Pancreas (tissue), 10 donors: Measurements from ENCODE around the gene ACYP1. TPM values are rescaled to one million over a fixed set of nuclear protein-coding genes. Genes with fewer than 3 reads are reported as not detected.

Experiments used
- ATAC-seq, 4 donors: fragments of 200-7000 bp; cut with Tn5 transposase; one replicate each; pipeline versions ENCODE4 v1.8.0 to v1.9.1; 2020; ENCODE audit warnings: mild to moderate bottlenecking in 4 of 4, moderate library complexity in 4 of 4
- DNase-seq, 6 donors: peaks; one replicate each; pipeline ENCODE4 v3.0.0-alpha.2; 2020
- FAIRE-seq: peaks from 2 replicates; lab custom pipeline; 2012; peaks lifted over from hg19 to GRCh38; lab: Jason Lieb, UNC
- H3K27ac ChIP-seq, 4 donors: fragments of 200-600 bp; sonication (generic); 1 replicate in 3 of 4; 2 replicates in 1 of 4; pipeline versions ENCODE4 v1.5.0 to v1.8.0; 2020
- H3K27me3 ChIP-seq, 4 donors: fragments of 200-600 bp; one replicate each; pipeline ENCODE4 v1.8.0; 2021
- H3K36me3 ChIP-seq, 3 donors: fragments of 200-600 bp; sonication (generic) in 1 of 3; one replicate each; pipeline versions ENCODE4 v1.5.0 to v1.8.0; 2020 to 2021
- H3K4me1 ChIP-seq, 3 donors: fragments of 200-600 bp; one replicate each; pipeline ENCODE4 v1.8.0; 2021
- H3K4me3 ChIP-seq, 4 donors: fragments of 200-600 bp; sonication (generic) in 2 of 4; one replicate each; pipeline versions ENCODE4 v1.5.0 to v1.8.0; 2020 to 2021
- H3K9me3 ChIP-seq, 4 donors: fragments of 200-600 bp; one replicate each; pipeline ENCODE4 v1.8.0; 2021
- WGBS, 2 donors: extraction: QIAGEN DNeasy Blood & Tissue Kit; methylation state at CpG; one replicate each; pipeline ENCODE4 v1.1.7; 2013; 5-methylcytosine and 5-hydroxymethylcytosine counted together
- intact Hi-C, 3 donors: fragments of 100-400 bp; cut with DNase I; formaldehyde crosslinking; loops; one replicate each; pipeline versions ENCODE4 v1.11.1 to v1.14.2; 2022
- polyA plus RNA-seq, 2 donors: library from polyadenylated mRNA; stranded (reverse); fragments of 200-250 nt; gene quantifications; one replicate each; pipeline ENCODE4 v1.2.3, GENCODE V29; 2013
- total RNA-seq, 6 donors: library from RNA; stranded (reverse); fragmentation: NEBNext Ultra II Directional in 4 of 6; extraction: Animal tissue kit (Norgen Biotek cat#: 25700) in 4 of 6; gene quantifications; one replicate each; pipeline versions ENCODE4 v1.2.1 to v1.2.4, GENCODE V29; 2021 to 2023
- TF ChIP-seq, protein P1 (sequence below), 4 donors: fragments of 200-600 bp; sonication (generic) in 3 of 4; IDR thresholded peaks; one replicate each; pipeline versions ENCODE4 v1.5.0 to v1.8.0; 2021; ENCODE audit warnings: antibody characterized with exemption in 4 of 4
- donor health status: healthy with polysubstance abuse.
- donor health status: DM: no; HTN: no; CAD: no; lungs with moderate emphysema.
- donor health status: DM: no; HTN: no; CAD: no.
- donor health status: control.
- donor health status: control.
- donor health status: Bipolar disorder and iron deficiency.
- donor health status: DM: yes; HTN: yes; CAD: no.
- donor health status: DM: no; HTN: no; CAD: no.
- donor health status: DM: no; HTN: no; CAD: no.
- donor health status: DM: yes; HTN: yes; CAD: no.

ACYP1 gene
- total and polyA plus RNA-seq, 8 donors = 2.9 to 17.4 (median 5.6) TPM

- Histone ChIP-seq H3K9me3 (no peaks in the 10 kb centered on the region), H3K4me3 (no peak overlapping the region), H3K36me3 (peaks cover 0 to 3% (median 0%) of the 10 kb centered on the region in 3 donors), H3K27ac (peak overlapping the region; percentile 4 to 72 (median 34)), H3K4me1 (peaks cover 10 to 26% (median 18%) of the 10 kb centered on the region in 3 donors), H3K27me3 (no peaks in the 10 kb centered on the region)
- DNase-seq (no peak), FAIRE-seq (no peak), ATAC-seq (peak; percentile 41 to 79 (median 64))
- 18 to 20% methylated on average over 6 of the region's 6 CpGs for WGBS, 2 donors
- intact Hi-C loops = no loop called here
- TF ChIP-seq, protein P1, sequence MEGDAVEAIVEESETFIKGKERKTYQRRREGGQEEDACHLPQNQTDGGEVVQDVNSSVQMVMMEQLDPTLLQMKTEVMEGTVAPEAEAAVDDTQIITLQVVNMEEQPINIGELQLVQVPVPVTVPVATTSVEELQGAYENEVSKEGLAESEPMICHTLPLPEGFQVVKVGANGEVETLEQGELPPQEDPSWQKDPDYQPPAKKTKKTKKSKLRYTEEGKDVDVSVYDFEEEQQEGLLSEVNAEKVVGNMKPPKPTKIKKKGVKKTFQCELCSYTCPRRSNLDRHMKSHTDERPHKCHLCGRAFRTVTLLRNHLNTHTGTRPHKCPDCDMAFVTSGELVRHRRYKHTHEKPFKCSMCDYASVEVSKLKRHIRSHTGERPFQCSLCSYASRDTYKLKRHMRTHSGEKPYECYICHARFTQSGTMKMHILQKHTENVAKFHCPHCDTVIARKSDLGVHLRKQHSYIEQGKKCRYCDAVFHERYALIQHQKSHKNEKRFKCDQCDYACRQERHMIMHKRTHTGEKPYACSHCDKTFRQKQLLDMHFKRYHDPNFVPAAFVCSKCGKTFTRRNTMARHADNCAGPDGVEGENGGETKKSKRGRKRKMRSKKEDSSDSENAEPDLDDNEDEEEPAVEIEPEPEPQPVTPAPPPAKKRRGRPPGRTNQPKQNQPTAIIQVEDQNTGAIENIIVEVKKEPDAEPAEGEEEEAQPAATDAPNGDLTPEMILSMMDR (IDR thresholded peaks at IDR 0.05) = no peak
Observed at GRCh38 chr14:75042035-75042434, 21.8 kb downstream of the ACYP1 start.

DNA sequence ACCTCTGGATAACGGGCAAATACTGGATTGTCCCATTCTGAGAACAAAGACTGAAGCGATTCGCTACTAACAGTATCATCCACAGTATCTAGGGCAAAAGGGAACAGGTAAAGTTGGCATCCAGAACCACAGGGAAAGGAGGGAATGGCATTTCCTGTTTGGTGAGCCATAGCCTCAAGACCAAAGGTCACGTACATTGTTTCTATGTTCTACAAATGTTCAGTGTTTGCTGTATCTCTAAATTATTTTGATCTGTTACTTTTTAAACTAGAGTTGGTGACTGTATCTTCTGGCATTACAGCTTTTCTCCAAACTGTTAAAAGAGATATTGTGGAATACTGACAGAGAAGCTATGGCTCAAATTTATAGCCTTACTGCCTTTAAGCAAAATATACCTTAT lies 22.2 kb downstream of the ACYP1 start:
- no peak overlapping the region for H3K4me3 ChIP-seq
- no peaks in the 10 kb centered on the region for H3K9me3 ChIP-seq
- 17 to 30% methylated on average over 4 of the region's 4 CpGs for WGBS, 2 donors
- intact Hi-C loops = no loop called here
- TF ChIP-seq, protein P1 (IDR thresholded peaks at IDR 0.05) = no peak
- DNase-seq (no peak), ATAC-seq (peak; percentile 89 to 95 (median 92)), FAIRE-seq (peak; percentile 70)
- H3K27ac ChIP-seq = peak overlapping the region; percentile 4 to 72 (median 52)
- no peaks in the 10 kb centered on the region for H3K27me3 ChIP-seq
- peaks cover 10 to 26% (median 18%) of the 10 kb centered on the region in 3 donors for H3K4me1 ChIP-seq
- peaks cover 0 to 3% (median 0%) of the 10 kb centered on the region in 3 donors for H3K36me3 ChIP-seq

DNA sequence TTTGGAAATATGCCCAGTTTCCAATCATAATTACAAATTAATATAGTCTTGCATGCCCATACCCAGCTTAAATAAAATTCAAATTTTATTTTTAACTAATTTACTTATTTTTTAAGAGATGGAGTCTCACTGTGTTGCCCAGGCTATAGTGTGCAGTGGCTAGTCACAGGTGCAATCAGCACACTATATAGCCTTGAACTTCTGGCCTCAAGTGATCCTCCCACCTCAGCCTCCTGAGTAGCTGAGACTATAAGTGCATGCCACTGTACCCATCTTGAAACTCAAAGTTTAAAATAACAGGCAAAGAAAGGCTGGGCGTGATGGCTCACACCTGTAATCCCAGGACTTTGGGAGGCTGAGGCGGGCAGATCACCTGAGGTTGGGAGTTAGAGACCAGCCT lies 22.9 kb downstream of the ACYP1 start:
- WGBS, 2 donors = 97 to 98% methylated on average over 2 of the region's 2 CpGs
- H3K27me3 ChIP-seq = no peaks in the 10 kb centered on the region
- ATAC-seq (no peak), FAIRE-seq (no peak), DNase-seq (no peak)
- H3K36me3 ChIP-seq = peaks cover 0 to 3% (median 0%) of the 10 kb centered on the region in 3 donors
- no peak overlapping the region for H3K4me3 ChIP-seq
- peak overlapping the region in 3 of 4 donors; percentile 49 to 72 (median 56) for H3K27ac ChIP-seq
- intact Hi-C loops = no loop called here
- TF ChIP-seq, protein P1 (IDR thresholded peaks at IDR 0.05) = no peak
- no peaks in the 10 kb centered on the region for H3K9me3 ChIP-seq
- H3K4me1 ChIP-seq = peaks cover 10 to 26% (median 18%) of the 10 kb centered on the region in 3 donors

GRCh38 chr14:75040507-75040906 lies 23.3 kb downstream of the ACYP1 start:
- Histone ChIP-seq H3K9me3 (no peaks in the 10 kb centered on the region), H3K4me3 (no peak overlapping the region), H3K27me3 (no peaks in the 10 kb centered on the region), H3K27ac (peak overlapping the region in 1 of 4 donors; percentile 72), H3K36me3 (peaks cover 0 to 3% (median 0%) of the 10 kb centered on the region in 3 donors), H3K4me1 (peaks cover 10 to 26% (median 18%) of the 10 kb centered on the region in 3 donors)
- ATAC-seq (no peak), FAIRE-seq (no peak), DNase-seq (no peak)
- intact Hi-C loops = no loop called here
- WGBS, 2 donors = 48 to 74% methylated on average over 1 of the region's 1 CpG
- TF ChIP-seq, protein P1 (IDR thresholded peaks at IDR 0.05) = no peak

DNA sequence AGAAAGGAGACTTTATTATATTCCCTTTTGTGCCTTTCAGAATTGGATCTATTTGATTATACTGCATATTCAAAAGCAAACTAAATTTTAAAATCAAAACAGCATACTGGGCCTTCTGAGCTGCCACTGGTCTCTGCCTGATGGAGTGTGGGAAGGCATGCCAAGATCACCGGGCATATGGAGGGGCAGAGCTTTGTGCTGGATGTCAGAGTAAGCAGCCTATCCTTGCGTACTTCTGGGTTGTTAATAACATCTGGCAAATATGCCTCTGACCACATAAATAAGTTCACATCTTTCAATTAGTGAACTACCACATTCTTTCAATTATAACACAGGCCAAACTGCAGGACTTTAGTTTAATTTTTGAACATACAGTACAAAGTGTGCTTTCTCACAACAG lies 30.9 kb downstream of the ACYP1 start:
- Histone ChIP-seq H3K9me3 (no peaks in the 10 kb centered on the region), H3K27me3 (no peaks in the 10 kb centered on the region), H3K4me3 (no peak overlapping the region), H3K27ac (no peak overlapping the region), H3K4me1 (no peaks in the 10 kb centered on the region), H3K36me3 (peaks cover 0 to 4% (median 3%) of the 10 kb centered on the region in 3 donors)
- FAIRE-seq (no peak), ATAC-seq (no peak), DNase-seq (no peak)
- intact Hi-C loops = loop anchor here in 1 of 3 donors (10.0 kb wide), 1 partner anchor 52 kb away; no protein-coding TSS in a partner anchor
- WGBS, 2 donors = 95 to 100% methylated on average over 2 of the region's 2 CpGs
- TF ChIP-seq, protein P1 (IDR thresholded peaks at IDR 0.05) = no peak
